ENCODE data around the gene TEX22. TPM values are rescaled to one million over a fixed set of nuclear protein-coding genes. Genes with fewer than 3 reads are reported as not detected.

The TEX22 gene
- total RNA-seq, 1 experiment from 2014 or later: 2.6 TPM

DNA sequence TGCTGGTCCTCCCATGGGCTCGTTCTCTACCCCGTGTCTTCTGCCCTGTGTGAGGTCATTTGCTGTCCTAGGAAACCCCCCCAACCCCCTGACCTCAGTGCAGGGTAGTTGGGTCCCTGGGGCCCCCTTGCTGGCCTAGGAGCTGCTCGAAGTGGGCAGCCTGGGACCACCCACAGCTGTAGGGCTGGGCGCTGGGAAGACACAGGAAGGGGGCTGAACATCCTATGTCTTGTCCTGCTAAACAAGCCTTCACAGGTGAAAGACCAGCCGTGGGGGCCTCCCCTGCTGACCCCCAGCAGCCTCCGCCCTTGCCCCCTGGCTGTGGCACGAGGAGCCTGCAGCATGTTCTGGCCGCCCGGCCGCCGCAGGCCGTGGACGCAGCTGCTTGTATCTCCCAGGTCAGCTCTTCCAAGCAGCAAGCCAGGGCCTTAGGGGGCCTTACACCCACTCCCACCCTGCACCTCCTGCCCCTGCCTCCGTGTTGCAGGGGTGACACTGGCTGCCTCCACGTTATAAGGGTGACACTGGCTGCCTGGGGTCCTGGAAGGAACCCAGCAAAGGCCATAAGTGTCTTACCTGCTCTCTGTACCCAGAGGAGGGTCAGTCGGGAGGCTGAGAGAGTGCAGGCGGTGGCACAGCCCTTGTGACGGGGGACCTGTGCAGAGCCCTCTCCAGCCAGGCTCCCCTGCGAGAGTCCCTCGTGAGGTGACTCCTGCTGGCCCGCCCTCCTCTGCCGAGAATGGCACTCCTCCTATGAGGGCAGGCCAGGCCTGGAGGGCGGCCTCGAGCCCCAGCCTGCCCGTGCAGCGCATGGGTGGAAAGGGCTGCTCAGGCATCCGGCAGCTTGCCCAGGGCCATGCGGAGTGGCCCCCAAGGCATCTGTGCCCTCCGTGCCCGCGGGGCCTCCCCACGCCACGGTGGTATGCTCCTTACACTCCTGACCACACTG lies 11.5 kb upstream of the TEX22 start:
- Histone ChIP-seq H3K27me3 (ENCODE audit: insufficient read depth, low read depth) (no peaks in the 10 kb centered on the region), H3K9me3 (ENCODE audit: insufficient read depth, low read depth) (no peaks in the 10 kb centered on the region), H3K27ac (no peak overlapping the region), H3K36me3 (ENCODE audit: low read depth) (no peaks in the 10 kb centered on the region), H3K79me2 (ENCODE audit: low read depth) (no peaks in the 10 kb centered on the region), H3K9me2 (ENCODE audit: insufficient read depth) (no peaks in the 10 kb centered on the region), H3K4me2 (no peak overlapping the region), H3F3A (ENCODE audit: insufficient read depth, low read depth) (no peaks in the 10 kb centered on the region), H3K4me1 (replicated peaks; ENCODE audit: insufficient read depth) (no peaks in the 10 kb centered on the region), H3K4me3 (no peak overlapping the region), H4K20me1 (ENCODE audit: insufficient read depth) (no peaks in the 10 kb centered on the region), H2AFZ (no peak overlapping the region)
- CTCF ChIA-PET: no interaction called here
- POLR2A ChIA-PET (ENCODE audit: unreplicated experiment): no interaction called here
- intact Hi-C loops (cut with micrococcal nuclease; ENCODE audit: unreplicated experiment): no loop called here
- no TSS peak for BruUV-seq (replicated peaks)
- no peak for DNase-seq
- no peak for TF ChIP-seq EZH2 (IDR thresholded peaks at IDR 0.05; ENCODE audit: low read depth)

DNA sequence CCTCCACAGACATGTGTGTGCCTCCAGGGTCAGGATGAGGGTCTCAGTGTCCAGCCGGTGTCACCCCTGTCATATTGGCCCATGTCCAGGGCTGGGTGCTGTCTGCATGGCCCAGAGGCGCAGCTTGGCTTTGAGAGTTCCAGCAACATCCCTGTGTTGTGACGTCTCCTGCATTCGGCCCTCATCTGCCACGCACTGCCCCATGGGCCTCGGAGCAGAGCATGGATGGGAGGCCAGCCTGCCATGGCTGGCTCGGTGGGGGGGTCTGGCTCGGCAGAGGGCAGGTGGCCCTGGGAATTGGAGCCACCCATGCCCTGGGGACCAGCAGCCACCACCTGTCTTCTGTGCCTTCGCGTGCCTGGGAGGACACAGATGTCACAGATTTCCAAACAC lies 10.8 kb upstream of the TEX22 start:
- H3K27me3 ChIP-seq (ENCODE audit: insufficient read depth, low read depth): no peaks in the 10 kb centered on the region
- H3K36me3 ChIP-seq (ENCODE audit: low read depth): no peaks in the 10 kb centered on the region
- H3K9me2 ChIP-seq (ENCODE audit: insufficient read depth): no peaks in the 10 kb centered on the region
- H3K4me1 ChIP-seq (replicated peaks; ENCODE audit: insufficient read depth): no peaks in the 10 kb centered on the region
- H3K4me3 ChIP-seq: no peak overlapping the region
- no peaks in the 10 kb centered on the region for H3F3A ChIP-seq (ENCODE audit: insufficient read depth, low read depth)
- ChIA-PET POLR2A (ENCODE audit: unreplicated experiment) (no interaction called here), CTCF (no interaction called here)
- no peak overlapping the region for H2AFZ ChIP-seq
- H3K4me2 ChIP-seq: no peak overlapping the region
- TF ChIP-seq, protein P1, sequence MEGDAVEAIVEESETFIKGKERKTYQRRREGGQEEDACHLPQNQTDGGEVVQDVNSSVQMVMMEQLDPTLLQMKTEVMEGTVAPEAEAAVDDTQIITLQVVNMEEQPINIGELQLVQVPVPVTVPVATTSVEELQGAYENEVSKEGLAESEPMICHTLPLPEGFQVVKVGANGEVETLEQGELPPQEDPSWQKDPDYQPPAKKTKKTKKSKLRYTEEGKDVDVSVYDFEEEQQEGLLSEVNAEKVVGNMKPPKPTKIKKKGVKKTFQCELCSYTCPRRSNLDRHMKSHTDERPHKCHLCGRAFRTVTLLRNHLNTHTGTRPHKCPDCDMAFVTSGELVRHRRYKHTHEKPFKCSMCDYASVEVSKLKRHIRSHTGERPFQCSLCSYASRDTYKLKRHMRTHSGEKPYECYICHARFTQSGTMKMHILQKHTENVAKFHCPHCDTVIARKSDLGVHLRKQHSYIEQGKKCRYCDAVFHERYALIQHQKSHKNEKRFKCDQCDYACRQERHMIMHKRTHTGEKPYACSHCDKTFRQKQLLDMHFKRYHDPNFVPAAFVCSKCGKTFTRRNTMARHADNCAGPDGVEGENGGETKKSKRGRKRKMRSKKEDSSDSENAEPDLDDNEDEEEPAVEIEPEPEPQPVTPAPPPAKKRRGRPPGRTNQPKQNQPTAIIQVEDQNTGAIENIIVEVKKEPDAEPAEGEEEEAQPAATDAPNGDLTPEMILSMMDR (conservative IDR thresholded peaks at IDR 0.05): no peak
- TF ChIP-seq EZH2 (IDR thresholded peaks at IDR 0.05; ENCODE audit: low read depth): no peak
- H4K20me1 ChIP-seq (ENCODE audit: insufficient read depth): no peaks in the 10 kb centered on the region
- no peak overlapping the region for H3K27ac ChIP-seq
- no TSS peak for BruUV-seq (replicated peaks)
- H3K79me2 ChIP-seq (ENCODE audit: low read depth): no peaks in the 10 kb centered on the region
- DNase-seq: no peak
- intact Hi-C loops (cut with micrococcal nuclease; ENCODE audit: unreplicated experiment): no loop called here
- no peaks in the 10 kb centered on the region for H3K9me3 ChIP-seq (ENCODE audit: insufficient read depth, low read depth)

DNA sequence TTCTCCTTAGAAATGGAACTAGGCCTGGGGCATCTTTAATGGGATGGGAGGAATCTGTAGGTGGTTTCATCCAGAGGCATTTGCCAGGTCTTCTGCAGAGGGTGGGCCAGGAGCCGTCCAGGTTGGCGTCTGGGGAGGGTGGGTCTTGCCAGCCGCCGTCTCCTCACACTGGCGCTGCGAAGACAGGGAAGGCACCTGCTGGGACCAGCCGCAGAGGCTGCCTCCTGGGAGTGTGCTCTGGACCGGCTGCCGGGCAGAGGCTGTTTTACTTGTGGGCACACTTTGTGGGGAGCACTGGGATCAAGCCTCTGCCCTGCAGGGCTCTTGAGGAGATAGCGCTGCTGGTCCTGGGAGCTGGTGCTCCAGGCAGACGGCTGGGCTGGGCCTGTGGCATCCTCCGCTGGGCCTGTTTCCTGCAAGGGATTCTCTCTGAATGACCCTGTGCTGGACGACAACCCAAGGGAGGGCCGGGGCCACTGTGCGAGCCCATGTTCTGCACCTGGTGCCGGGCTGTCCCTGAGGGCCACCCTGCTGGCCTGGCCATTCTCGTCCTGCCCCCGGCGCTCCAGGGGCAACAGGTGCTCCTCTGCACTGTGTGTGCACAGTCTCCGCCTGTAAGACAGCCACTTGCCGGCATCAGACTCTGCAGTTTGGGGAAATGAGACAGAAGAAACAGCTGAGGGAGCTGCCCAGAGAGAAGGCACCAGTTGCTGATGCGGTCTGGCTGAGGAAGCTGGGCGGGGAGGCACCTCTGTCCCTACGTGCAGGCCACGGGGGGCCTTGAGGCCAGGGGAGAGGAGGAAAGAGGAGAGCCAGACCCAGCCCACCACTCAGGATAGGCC lies 10.0 kb upstream of the TEX22 start:
- DNase-seq: no peak
- Histone ChIP-seq H4K20me1 (ENCODE audit: insufficient read depth) (no peaks in the 10 kb centered on the region), H3K27me3 (ENCODE audit: insufficient read depth, low read depth) (no peaks in the 10 kb centered on the region), H3K79me2 (ENCODE audit: low read depth) (no peaks in the 10 kb centered on the region), H3F3A (ENCODE audit: insufficient read depth, low read depth) (no peaks in the 10 kb centered on the region), H2AFZ (no peak overlapping the region), H3K4me1 (replicated peaks; ENCODE audit: insufficient read depth) (no peaks in the 10 kb centered on the region), H3K27ac (no peak overlapping the region), H3K9me3 (ENCODE audit: insufficient read depth, low read depth) (no peaks in the 10 kb centered on the region), H3K4me3 (no peak overlapping the region), H3K4me2 (no peak overlapping the region), H3K36me3 (ENCODE audit: low read depth) (no peaks in the 10 kb centered on the region), H3K9me2 (ENCODE audit: insufficient read depth) (no peaks in the 10 kb centered on the region)
- intact Hi-C loops (cut with micrococcal nuclease; ENCODE audit: unreplicated experiment): no loop called here
- ChIA-PET CTCF (no interaction called here), POLR2A (ENCODE audit: unreplicated experiment) (no interaction called here)
- TF ChIP-seq, protein P1 (conservative IDR thresholded peaks at IDR 0.05): no peak
- TF ChIP-seq EZH2 (IDR thresholded peaks at IDR 0.05; ENCODE audit: low read depth): no peak
- BruUV-seq (replicated peaks): no TSS peak

All from PC-9 (cell line).